GM13976 (cell line): ENCODE measurements around the gene SH2D3C.

Source experiments
- DNase-seq: peaks from one replicate; pipeline ENCODE4 v3.0.0; 2012; ENCODE audit warnings: low spot score
- in situ Hi-C: fragments of 300-500 bp; cut with MboI; formaldehyde crosslinking; loops from one replicate; pipeline ENCODE4 v1.12.0; 2022; ENCODE audit warnings: low sequenced_read_pairs, mixed read lengths, inconsistent platforms; ENCODE audit not compliant: unreplicated experiment
- TF ChIP-seq, protein P1 (sequence below): IDR thresholded peaks from 2 replicates; pipeline ENCODE4 v1.5.1; 2012; ENCODE audit warnings: borderline replicate concordance, mild to moderate bottlenecking; ENCODE audit not compliant: insufficient read depth; ENCODE audit errors: extremely low read depth, missing control alignments, control extremely low read depth

The SH2D3C gene

DNA sequence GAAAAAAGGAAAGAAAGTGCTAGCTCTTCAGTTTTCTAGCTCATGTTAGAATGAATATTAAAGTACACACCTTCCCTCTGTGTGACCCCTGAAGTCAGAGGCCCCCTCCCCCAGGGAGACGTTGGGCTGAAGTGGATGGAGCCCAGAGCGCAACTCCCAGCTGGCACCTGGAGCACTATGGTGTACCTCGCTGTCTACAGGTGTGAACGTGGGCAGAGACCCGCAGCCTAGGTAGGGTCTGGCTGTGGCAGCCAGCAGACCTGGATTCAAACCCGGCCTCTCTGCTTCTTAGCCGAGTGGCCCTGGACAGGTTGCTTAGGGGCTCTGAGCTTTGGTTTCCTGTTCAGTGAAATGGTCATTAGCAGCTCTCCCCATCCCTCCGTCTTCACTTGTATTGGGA lies 49.7 kb downstream of the SH2D3C start:
- in situ Hi-C loops = no loop called here
- TF ChIP-seq, protein P1, sequence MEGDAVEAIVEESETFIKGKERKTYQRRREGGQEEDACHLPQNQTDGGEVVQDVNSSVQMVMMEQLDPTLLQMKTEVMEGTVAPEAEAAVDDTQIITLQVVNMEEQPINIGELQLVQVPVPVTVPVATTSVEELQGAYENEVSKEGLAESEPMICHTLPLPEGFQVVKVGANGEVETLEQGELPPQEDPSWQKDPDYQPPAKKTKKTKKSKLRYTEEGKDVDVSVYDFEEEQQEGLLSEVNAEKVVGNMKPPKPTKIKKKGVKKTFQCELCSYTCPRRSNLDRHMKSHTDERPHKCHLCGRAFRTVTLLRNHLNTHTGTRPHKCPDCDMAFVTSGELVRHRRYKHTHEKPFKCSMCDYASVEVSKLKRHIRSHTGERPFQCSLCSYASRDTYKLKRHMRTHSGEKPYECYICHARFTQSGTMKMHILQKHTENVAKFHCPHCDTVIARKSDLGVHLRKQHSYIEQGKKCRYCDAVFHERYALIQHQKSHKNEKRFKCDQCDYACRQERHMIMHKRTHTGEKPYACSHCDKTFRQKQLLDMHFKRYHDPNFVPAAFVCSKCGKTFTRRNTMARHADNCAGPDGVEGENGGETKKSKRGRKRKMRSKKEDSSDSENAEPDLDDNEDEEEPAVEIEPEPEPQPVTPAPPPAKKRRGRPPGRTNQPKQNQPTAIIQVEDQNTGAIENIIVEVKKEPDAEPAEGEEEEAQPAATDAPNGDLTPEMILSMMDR = no peak

DNA sequence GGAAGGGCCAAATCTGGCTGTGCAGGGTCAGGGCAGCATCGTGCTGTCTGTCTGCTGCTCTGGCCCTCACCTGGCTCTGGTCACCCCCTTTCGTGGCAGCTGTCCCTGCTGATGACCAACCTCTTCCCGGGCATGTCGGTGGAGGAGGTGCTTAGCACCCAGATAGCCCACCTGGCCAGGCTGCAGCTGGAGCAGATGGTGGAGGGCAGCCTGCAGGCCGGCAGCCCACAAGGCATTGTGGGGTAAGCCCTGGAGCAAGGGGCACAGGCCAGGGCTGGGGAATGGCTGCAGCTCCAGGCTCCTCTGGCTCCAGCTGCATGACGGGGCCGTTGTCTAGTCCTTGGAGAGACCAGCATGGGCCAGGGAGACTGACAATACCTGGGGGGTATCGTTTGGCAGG lies 51.6 kb downstream of the SH2D3C start:
- in situ Hi-C loops = no loop called here
- no peak for DNase-seq
- TF ChIP-seq, protein P1 = no peak

More for the DNA sequence above, 49.7 kb downstream of the SH2D3C start:
- DNase-seq = no peak

DNA sequence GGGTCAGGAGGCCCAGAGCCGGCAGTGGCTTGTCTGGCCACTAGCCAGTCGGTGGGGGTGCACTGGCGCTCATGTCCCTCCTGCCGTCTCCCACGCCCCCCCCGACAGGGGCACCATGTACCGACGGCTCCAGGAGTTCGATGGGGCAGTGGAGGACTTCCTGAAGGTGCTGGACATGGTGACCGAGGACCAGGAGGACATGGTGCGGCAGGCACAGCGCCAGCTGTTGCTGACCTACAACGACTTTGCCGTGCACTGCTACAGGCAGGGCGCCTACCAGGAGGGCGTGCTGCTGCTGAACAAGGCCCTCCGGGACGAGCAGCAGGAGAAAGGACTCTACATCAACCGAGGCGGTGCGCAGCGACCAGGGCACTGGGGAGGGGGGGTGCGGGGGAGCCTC lies 54.5 kb downstream of the SH2D3C start:
- no peak for DNase-seq

DNA sequence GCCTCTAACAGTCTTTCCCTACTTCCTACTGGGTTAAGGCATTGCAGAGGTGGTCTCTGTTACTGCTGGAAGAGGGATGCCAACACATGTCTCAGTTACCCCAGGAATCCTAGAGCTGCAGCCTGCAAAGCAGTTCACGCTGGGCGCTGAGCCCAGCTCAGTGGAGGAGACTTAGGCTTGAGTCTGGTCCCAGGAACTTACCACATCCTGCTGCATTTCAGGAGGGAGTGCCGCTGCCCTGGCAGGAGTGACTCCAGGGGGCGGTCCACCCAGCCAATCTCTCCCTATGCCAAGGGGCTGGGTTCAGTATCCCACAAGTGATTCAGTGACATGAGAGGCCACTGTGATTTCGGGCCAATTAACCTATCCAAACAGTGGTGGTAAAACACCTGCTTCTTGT lies 55.0 kb downstream of the SH2D3C start:
- no peak for DNase-seq
- in situ Hi-C loops = no loop called here
- TF ChIP-seq, protein P1 = no peak

More for the DNA sequence above, 54.5 kb downstream of the SH2D3C start:
- TF ChIP-seq, protein P1 = no peak
- in situ Hi-C loops = no loop called here

DNA sequence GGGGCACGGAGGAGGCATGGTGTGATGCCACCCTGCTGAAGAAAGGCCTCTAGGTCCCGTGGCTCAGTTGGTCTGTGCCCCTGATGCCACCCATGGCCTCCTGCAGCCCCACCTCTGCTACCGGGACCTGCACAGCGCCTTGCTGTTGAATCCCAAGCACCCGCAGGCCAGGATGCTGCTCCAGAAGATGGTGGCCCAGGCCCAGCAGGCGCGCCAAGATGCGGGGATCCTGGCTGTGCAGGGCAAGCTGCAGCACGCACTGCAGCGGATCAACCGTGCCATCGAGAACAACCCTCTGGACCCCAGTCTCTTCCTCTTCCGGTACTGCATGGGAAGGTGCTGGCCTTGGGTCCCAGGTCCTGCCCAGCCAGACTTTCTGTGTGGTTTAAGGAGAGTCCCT lies 55.5 kb downstream of the SH2D3C start:
- no peak for DNase-seq
- in situ Hi-C loops = no loop called here
- TF ChIP-seq, protein P1 = no peak

DNA sequence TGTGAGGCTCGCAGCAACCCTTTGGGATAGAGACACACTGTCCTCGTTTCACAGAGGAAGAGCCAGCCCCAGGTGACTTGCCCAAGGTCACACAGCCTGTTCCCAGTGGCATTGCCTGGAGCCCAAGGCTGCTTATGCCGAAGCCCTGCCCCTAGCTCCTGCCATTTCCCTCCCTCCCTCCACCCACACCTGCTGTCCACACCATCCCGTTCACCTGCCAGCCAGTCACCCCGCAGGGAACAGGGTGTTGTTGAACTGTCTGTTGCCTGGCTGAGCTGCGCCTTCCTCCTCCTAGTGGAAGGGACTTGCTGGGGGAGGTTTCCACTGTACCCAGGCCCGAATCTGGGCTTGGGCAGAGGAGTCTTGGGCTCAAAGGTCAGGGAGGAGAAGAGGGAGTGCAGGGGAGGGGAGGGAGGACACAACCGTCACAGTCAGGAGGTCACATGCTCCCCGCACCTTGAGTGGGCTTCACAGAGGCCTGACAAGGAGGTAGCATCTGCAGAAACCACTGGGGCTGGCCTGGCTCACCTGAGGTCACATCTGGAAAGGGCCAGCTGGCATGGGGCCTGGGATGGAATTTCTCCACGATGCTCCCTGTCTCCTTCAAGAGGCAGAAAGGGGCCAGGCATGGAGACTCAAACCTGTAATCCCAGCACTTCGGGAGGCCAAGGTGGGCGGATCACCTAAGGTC lies 56.3 kb downstream of the SH2D3C start:
- TF ChIP-seq, protein P1 = no peak
- in situ Hi-C loops = no loop called here
- DNase-seq = no peak
